MG63 (cell line): ENCODE results near the gene ATG2B. TPM values are rescaled to one million over a fixed set of nuclear protein-coding genes. Genes with fewer than 3 reads are reported as not detected.

Experiments used
- DNase-seq: peaks from one replicate; pipeline ENCODE4 v3.0.0-alpha.2; 2020
- H3K27me3 ChIP-seq: fragments of 250-450 bp; sonication (Bioruptor Pico); 2 replicates; pipeline ENCODE4 v1.5.1; 2020; ENCODE audit warnings: mild to moderate bottlenecking, moderate library complexity
- H3K36me3 ChIP-seq: fragments of 250-450 bp; sonication (Bioruptor Pico); 2 replicates; pipeline ENCODE4 v1.5.1; 2020; ENCODE audit warnings: mild to moderate bottlenecking, moderate library complexity
- H3K4me3 ChIP-seq: fragments of 250-450 bp; sonication (Bioruptor Pico); 2 replicates; pipeline ENCODE4 v1.5.1; 2020; ENCODE audit warnings: mild to moderate bottlenecking, moderate library complexity
- H3K9me3 ChIP-seq: fragments of 250-450 bp; sonication (Bioruptor Pico); 2 replicates; pipeline ENCODE4 v1.5.1; 2020; ENCODE audit warnings: mild to moderate bottlenecking, moderate library complexity
- total RNA-seq: library from RNA; depleted of rRNA; stranded (reverse); fragments of >200 nt; shearing (Covaris generic); gene quantifications from 2 replicates; pipeline ENCODE4 v1.2.3, GENCODE V29; 2014; ENCODE audit warnings: low replicate concordance; rRNA removed

ATG2B gene
- total RNA-seq, 1 experiment from 2014 or later: 3.1 TPM

DNA sequence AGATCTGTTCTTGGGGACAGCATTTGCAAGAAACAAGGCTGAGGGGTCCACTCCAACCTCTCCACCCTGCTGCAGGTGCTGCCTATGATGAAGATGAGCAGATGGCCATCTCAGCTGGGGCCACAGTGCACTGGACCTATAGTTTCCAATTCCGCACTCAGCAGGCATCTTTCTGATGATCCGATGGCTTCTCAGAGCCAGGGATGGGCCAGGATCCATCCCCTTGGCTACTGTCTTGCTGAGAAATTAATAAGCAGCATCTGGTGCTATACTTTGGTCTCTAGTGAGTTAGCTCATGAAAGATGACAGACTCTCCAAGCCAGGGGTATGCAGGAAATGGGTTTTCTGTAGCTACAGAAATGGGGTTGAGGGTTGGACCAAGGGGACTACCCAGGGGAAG is 125.5 kb downstream of the ATG2B start:
- Histone ChIP-seq H3K9me3 (no peaks in the 10 kb centered on the region), H3K36me3 (peaks cover 5% of the 10 kb centered on the region; the same call in 1 of the 2 replicates), H3K27me3 (no peaks in the 10 kb centered on the region), H3K4me3 (no peak overlapping the region)
- no peak for DNase-seq

GRCh38 chr14:96235426-96235825 is 127.7 kb downstream of the ATG2B start:
- Histone ChIP-seq H3K4me3 (no peak overlapping the region), H3K9me3 (no peaks in the 10 kb centered on the region), H3K36me3 (no peaks in the 10 kb centered on the region; the same call in 1 of the 2 replicates), H3K27me3 (no peaks in the 10 kb centered on the region)
- no peak for DNase-seq

GRCh38 chr14:96233661-96234060 is 129.5 kb downstream of the ATG2B start:
- DNase-seq: no peak

GRCh38 chr14:96232506-96232905 is 130.6 kb downstream of the ATG2B start:
- H3K36me3 ChIP-seq: no peaks in the 10 kb centered on the region
- no peak for DNase-seq
- no peak overlapping the region for H3K4me3 ChIP-seq
- no peaks in the 10 kb centered on the region for H3K27me3 ChIP-seq
- H3K9me3 ChIP-seq: no peaks in the 10 kb centered on the region

More at GRCh38 chr14:96233661-96234060, 129.5 kb downstream of the ATG2B start:
- no peak overlapping the region for H3K4me3 ChIP-seq
- no peaks in the 10 kb centered on the region for H3K9me3 ChIP-seq
- H3K36me3 ChIP-seq: no peaks in the 10 kb centered on the region; the same call in 1 of the 2 replicates
- H3K27me3 ChIP-seq: no peaks in the 10 kb centered on the region

DNA sequence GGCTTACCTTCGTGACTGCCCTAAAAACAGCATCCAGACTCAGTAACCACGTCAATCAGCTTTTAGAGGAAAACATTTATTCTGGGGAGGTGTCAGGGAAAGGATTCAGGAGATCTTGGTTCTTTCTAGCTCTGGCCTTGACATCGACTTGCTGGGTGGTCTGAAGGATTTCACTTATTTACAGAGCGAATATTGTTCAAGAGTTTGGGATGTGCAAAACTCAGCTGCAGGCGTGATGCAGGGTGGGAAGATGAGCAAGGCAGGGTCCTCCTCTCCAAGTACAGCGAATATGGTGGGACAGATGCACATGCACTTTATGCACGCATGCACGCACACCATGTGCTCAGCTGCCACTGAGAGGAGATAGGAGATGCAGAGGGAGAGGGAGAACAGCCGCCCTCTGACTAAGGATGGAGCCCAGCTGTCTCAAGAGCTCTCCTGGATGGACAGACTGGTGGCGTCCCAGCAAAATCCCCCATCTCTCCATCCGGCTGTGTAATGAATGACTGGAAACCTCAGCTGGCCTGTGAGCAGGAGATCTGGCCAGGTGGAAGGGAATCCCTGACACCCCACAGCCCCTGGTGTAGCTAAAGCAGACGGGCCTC is 131.5 kb downstream of the ATG2B start:
- no peak for DNase-seq
- Histone ChIP-seq H3K9me3 (no peaks in the 10 kb centered on the region), H3K36me3 (no peaks in the 10 kb centered on the region), H3K4me3 (no peak overlapping the region), H3K27me3 (no peaks in the 10 kb centered on the region)

GRCh38 chr14:96231056-96231455 is 132.1 kb downstream of the ATG2B start:
- no peaks in the 10 kb centered on the region for H3K27me3 ChIP-seq
- DNase-seq: no peak
- H3K4me3 ChIP-seq: no peak overlapping the region
- no peaks in the 10 kb centered on the region for H3K9me3 ChIP-seq
- no peaks in the 10 kb centered on the region for H3K36me3 ChIP-seq

- H3K36me3 ChIP-seq: no peaks in the 10 kb centered on the region; the same call in 1 of the 2 replicates
- H3K27me3 ChIP-seq: no peaks in the 10 kb centered on the region
- no peaks in the 10 kb centered on the region for H3K9me3 ChIP-seq
- DNase-seq: no peak
- H3K4me3 ChIP-seq: no peak overlapping the region
Measured at GRCh38 chr14:96229315-96229714, 133.8 kb downstream of the ATG2B start.

Other genes with a start within 250 kb of the ATG2B start
- 8.0 and 8.8 TPM in 2 replicates for gene BDKRB2, start 158.5 kb downstream of the ATG2B start, total RNA-seq
- 30.5 and 40.5 TPM in 2 replicates for gene BDKRB1, start 107.1 kb downstream of the ATG2B start, total RNA-seq
- 23.1 and 26.2 TPM in 2 replicates for gene GSKIP, start 185 bp upstream of the ATG2B start, total RNA-seq
- gene AK7, start 28.8 kb upstream of the ATG2B start, total RNA-seq: 1.5 TPM in 1 of 2 replicates, not detected in the other
- 87.4 and 144 TPM in 2 replicates for gene PAPOLA, start 139.0 kb upstream of the ATG2B start, total RNA-seq